Measurements from ENCODE around the gene CD46.
"Not testable (repeated sequence)": the region's sequence is repeated elsewhere in the genome, so short reads cannot be mapped to it uniquely, and the experiment has no call there.

Gene CD46

DNA sequence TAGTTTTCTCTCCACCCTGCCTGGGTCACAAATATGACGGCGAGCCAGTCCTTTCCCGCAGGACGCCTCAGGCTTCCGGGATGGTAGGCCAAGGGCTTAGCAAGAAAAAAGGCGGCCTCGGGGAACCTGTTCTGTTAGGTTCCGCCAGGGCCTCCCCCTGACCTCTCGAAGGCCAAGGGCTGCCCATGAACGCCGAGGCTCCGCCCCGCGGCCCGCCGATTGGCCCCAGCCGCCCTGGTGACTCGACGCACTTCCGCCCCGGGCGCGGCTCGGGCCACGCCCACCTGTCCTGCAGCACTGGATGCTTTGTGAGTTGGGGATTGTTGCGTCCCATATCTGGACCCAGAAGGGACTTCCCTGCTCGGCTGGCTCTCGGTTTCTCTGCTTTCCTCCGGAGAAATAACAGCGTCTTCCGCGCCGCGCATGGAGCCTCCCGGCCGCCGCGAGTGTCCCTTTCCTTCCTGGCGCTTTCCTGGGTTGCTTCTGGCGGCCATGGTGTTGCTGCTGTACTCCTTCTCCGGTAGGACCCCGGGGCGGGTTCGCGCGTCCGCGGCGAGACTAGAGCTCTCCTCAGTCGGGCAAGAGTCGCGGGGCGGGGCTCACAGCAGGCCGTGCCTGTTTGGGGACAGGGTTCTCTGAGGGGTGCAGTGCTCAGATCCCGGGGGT lies at the start of gene CD46:
TSS of gene CD46 (plus strand) at position 265 of the 666 bp plus-strand sequence. CDS start at position 424, 159 bp downstream.
- peak; percentile 97 for DNase-seq

DNA sequence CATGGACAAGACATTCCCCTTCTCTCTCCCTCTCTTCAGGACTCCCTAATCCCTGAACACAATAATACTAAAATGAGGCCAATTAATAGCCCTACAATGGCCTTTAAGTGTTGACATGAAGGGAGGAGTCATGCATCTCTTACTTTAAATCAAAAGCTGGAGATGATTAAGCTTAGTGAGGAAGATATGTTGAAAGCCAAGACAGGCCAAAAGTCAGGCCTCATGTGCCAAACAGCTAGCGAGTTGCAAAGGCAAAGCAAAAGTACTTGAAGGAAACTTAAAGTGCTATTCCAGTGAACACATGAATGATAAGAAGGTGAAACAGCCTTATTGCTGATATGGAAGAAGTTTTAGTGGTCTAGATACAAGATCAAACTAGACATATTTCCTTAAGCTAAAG lies 49.5 kb upstream of the CD46 start:
- DNase-seq, result no peak

DNA sequence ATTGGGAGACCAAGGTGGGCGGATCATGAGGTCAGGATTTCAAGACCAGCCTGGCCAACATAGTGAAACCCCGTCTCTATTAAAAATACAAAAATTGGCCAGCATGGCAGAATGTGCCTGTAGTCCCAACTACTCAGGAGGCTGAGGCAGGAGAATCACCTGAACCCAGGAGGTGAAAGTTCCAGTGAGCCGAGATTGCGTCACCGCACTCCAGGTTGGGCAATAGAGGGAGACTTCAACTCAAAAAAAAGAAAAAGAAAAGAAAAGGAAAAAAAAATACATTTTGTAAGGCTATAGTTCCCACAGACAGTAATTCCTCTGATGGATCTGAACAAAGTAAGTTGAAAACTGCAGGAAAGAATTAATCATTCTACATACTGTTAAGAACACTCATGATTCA lies 48.1 kb upstream of the CD46 start:
- DNase-seq, result no peak

DNA sequence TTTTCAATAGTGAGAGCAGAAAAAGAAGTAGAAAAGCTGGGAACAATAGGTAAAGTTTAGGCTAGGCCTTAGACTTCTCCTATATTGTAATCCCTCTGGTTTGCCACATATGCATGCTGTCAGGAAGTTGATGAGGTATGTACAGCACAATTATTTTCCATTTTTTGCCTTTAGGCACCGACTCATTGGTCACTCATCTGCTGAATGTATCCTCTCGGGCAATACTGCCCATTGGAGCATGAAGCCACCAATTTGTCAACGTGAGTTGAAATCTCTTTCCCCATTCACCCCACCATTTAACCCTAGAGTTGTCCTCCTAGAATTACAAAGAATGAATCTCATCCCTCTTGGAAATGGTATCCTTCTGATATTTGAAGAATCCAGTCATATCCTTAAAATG lies 43.9 kb upstream of the CD46 start:
- DNase-seq, result not testable (repeated sequence)

DNA sequence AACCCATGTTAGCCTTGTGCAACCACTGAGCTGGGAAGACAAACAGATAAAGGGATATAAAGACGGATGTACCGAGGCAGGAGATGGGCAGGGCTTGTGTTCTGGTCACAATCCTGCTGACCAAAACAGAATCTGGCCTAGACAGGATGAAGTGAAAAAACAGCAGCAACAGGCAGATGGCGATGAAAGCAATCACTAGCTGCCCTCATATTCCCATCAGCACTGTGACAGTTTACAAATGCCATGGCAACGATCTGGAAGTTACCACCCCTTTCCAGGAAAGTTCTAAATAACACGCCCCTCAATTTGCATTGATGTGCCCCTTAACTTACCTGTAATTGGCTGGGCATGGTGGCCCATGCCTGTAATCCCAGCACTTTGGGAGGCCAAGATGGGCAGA lies 40.6 kb upstream of the CD46 start:
- DNase-seq, result no peak

DNA sequence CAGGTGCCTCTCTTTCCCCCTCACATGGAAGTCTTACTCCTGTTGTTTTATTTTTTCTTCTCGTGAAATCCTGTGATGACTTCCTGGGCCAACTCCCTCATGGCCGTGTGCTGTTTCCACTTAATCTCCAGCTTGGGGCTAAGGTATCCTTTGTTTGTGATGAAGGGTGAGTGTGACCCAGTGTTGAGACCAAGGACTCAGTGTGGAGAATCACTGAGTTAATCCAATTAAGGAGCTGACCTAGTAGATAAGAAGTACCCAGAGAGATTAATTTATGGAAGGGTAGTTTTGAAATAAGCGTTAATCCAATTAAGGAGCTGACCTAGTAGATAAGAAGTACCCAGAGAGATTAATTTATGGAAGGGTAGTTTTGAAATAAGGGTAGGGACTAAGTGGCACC lies 39.2 kb upstream of the CD46 start:
- DNase-seq, result not testable (repeated sequence)

DNA sequence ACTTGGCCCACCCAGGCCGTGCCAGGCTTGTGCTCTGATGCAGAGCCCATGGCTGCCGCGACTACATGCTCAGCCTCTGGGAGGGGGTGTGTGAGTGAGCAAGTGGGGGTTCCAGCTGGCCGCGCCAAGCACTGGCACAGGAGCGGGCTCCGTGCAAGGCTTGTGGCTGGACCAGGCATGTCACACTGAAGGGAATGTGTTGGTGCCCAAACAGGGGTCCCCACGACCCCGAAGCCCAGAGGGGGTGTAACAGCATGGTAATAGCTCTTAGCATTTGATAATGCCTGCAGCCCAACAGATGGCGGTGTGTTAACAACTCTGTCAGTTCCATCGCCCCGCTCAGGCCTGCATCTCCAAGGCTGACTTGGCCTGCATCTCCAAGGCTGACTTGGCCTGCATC lies 38.3 kb upstream of the CD46 start:
- DNase-seq, result no peak

DNA sequence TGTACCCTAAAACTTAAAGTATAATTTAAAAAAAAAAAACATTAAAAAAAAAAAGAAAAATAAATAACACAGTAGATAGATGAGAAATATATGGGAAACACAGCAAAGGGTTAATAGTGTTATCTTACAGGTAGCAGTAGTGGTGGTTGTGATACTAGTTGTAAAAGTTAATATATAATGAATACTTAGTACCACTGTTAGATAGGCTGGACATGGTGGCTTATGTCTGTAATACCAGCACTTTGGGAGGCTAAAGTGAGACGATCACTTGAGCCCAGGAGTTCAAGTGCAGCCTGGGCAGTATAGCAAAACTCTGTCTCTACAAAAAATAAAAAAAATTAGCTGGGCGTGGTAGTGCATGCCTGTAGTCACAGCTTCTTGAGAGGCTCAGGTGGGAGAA lies 32.6 kb upstream of the CD46 start:
- no peak for DNase-seq

DNA sequence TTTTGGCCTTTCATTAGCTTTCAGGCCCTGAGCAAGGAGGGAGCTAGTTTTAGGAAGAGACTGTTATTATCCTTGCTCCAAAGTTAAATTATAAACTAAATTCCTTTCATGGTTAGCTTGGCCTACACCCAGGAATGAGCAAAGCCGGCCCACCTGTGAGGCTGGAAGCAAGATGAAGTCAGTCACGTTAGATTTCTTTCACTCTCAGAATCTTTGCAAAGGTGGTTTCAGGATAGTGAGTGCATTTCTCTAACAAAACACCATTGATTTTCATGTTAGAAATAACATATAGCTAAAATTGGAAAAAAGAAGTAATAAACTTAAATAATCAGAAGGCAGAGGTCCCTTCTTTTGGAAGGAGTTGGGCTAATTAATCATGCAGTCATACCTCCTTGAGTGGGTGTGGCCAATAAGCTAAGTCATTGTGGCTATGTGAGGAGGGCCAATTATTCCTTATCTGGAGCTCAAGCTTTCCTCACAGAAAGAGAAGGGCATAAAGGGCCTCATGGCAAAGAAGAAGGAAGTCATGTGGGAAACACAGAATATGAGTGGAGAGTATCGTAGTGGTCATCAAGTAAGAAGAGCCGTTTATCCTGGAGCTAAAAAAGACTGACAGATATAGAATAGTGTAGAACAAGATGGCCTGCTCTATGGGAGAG lies 23.5 kb upstream of the CD46 start:
- DNase-seq, result not testable (repeated sequence)

DNA sequence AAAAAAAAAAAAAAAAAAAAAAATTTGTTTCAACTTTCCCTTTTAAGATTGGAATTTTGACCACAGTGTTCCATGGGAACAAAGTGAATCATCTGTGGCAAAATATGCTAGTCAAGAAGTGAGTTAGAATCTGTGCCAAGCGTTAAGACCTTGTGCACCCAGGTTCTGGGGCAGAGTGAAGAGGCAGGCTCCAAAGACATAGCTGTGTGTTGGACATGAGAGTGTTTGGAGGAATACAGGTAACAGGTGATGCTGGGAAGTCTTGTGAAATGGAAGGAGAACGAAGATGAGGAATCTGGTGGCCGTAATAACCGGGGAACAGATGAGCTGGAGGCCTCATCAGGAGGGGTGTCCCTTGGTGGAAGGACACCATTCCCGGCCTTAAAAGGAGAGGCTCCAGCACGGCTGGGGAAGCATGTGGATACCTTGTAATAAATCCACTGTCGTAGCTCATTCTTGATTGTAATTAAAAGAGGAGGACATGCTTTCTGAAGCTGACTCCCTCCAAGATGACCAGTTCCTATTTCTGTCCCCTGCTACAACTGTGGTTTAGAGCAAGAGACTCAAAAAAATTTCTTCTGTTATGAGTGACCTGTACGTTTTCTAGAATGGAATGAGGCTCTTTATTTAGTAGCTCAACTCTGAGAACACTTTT lies 14.2 kb upstream of the CD46 start:
- DNase-seq, result not testable (repeated sequence)

DNA sequence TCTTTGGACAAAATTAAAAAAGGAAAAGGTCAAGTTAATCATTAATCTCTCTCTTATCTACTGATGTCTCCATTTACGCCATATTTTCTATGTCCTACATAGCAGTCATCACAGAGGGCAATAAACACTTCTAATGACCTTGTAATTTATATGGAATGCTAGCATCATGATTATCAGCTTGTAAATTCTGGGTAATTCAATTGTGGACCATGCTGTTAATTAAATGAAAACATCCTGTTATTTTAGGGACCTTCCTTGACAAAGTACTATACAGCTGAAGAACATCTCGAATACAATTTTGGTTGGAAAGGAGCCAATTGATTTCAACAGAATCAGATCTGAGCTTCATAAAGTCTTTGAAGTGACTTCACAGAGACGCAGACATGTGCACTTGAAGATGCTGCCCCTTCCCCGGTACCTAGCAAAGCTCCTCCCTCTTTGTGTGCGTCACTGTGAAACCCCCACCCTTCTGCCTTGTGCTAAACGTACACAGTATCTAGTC lies 13.6 kb upstream of the CD46 start:
- not testable (repeated sequence) for DNase-seq

DNA sequence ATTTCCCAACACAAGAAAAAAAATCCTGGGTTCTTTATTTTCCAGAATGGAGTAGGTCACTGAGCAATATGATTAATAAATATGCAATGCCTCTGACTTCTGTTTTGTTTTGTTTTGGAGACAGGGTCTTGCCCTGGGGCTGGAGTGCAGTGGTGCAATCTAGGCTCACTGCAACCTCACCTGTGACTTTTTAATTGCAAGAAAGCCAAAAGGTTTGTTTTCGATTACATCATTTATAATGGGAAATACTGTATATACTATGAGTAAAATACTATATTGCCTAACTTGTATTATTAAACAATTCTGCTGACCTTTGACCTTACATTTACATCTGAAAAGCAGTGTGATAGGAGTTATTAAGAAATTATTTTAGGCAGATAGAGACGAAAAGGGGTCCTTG lies 11.6 kb upstream of the CD46 start:
- no peak for DNase-seq

DNA sequence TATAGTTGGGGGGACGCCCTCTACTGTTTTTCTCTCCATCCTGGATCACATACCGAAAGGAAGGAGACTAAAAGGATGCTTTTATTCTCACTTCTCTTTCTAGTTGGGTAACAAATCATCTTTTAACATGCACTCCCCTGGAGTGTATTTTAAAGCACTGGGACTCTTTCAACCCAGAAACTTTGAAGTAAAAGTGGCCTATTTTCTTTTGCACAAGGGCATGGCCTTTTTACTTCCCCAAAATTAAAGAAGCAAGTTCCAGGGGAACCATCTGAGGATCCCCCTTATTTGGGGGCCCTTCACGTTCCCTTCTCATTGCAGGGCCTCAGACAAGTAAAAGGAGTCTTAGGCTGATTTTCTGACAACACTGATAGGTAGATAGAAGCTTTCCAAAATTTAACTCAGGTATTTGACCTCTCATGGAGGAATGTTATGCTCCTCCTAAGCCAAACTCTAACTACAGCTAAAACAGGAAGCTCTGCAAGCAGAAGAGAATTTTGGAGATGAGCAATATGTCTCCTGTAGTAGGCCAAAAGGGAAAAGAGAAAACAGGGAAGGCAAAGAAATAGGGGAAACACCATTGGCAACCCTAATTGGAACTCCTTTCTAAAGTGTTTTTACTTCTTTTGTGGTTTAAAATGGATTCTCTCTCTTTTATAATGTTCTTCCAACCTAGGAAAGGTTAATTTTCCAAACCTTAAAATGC lies 8.9 kb upstream of the CD46 start:
- no peak for DNase-seq

DNA sequence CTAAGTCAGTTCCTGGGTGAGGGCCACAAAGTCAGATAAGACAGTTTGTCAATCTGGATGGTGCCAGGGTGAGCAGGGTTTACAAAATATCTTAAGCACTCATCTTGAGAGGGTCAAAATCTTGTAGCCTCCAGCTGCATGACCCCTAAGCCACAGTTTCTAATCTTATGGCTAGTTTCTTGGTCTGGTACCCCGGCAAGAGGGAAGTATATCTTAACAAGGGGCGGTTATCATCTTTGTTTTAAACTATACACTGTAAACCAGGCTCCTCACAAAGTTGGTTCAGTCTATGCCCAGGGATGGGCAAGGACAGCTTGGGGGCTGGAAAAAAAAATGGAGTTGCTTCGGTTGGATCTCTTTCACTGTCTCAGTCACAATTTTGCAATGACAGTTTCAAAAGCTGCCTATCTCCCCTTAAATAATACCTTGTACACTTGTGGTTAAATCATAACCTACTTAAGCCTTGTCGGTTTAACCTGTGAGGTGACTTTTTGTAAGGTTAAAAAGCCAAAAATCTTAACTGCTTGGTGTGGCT lies 7.8 kb upstream of the CD46 start:
- DNase-seq, result no peak

DNA sequence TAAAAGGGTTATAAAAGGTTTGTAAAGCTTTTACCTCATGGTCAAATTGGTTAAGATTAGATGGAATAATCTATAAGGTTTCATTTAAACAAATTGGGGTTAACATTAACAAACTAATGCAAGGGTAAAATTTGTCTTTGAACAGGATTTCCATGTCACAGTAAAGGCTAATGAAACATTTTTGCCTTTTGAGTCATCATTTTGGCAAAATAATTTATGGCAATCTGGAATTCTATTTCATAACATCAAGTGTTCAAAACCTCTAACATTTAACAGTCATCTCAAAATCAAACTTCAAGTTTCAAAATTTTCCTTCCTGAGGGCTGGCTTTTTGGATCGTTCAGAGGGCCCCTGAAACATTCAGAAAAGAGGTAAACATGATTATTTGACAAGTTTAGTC lies 6.6 kb upstream of the CD46 start:
- DNase-seq, result no peak

DNA sequence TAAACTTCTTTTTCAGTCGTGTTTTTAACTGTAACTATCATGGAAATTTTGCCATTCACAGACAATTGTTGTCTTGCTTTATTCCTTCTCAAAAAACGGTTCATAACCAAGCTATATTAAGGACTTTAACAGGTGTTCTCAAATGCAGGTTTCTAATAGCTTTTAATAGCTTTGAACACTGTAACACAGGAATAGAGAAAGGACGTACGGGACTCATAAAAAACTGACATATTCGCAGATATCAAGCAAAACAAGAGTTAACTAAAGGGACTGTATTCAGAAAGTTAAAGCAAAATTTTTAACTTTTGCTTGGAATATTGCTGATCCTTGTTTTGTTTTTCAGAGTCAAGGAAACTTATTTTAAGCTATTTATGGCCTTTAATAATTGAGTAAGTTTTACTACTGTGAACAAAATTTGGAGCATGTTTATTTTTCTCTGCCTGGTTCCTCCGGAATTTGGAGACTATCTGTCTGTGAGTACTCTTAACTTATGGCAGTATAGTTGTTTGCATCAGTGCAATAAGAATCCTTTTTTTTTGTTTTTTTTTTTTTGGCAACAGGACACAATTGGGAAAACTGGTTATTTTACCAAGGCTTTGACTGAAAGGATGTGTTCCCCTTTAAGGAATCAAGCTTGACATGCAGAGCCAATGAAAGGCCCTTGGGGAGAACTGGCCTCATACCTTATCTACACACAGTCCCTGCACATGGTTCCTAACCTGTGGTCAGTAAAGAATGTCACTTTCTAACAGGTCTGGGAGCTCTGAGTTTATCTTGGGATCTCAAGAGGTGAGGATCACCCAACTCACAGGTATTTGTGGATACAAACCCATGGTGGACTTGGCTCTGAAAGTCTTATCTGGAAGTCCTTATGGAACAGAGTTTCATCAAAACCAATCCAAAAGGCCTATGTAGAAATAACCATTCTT lies 5.8 kb upstream of the CD46 start:
- no peak for DNase-seq

DNA sequence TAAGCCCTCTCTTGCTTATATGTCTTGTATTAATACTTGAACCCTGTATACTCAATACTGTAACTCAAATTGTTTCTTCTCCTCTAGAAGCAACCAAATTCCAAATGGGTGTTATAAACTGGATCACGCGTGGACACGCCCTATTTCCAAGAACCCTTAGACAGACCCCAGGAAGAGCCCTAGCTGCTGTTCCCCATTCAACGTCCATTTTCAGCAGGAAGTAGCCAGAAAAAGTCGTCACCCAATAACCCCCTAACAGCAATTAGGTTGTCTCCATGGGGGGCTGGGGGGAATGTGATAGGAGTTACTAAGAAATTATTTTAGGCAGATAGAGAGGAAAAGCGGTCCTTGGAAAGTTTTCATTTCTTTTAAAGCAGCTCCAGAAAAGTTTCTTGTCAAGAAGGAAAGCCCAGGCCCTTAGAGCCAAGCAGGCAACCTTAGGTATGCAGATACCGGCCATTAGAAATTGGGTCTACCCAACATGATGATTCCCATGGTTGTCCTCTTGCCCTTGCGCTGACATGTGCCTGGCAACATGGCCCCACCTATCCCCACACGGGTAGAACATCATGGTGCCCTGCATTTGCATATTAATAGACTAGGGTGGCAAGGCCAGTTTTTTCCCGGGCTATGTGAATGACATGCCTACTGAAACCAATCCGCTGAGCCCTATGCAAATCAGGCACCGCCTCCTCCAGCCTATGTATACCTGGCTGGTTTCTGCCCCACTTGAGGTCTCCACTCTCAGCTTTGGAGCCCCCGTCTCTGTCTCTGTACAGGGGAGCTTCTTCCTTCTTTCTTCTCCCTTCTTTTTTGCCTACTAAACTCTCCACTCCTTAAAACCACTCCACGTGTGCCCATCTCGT lies 4.0 kb upstream of the CD46 start:
- no peak for DNase-seq

DNA sequence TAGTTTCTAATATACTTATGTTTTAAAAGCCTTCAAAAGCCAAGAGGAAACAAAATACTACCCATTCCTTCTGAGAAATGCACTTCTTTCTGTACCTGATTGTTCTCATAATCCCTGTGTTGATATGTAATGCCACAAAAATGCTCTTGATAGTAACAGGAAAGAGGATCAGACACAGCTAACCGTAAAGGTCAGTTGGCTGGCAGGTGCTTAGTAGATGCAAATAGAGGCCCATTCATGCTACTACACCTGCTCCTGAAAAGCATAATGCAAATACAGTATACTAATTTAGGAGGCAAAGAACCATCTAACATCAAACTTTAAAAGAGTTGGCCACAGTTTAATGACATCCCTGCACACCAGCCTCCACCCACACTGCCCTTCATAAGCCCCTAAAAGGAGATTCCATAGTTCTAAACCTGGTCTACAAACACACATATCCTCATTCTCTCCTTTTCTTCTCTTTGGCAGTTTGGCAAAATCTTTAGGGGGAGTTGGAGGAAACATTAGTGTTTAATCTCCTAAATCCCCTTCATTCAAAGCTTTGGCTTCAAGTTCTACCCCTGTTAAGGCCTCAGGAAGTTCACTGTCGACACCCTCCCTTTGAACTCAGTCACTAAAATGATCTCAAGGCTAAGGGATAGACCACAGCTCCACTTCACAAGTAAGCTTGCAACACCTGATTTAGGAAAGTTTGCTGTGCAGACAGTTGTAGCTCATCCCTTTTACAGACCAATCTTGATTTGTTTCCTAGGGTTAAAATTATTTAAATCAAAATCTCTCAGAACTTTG lies 2.9 kb upstream of the CD46 start:
- DNase-seq, result no peak

DNA sequence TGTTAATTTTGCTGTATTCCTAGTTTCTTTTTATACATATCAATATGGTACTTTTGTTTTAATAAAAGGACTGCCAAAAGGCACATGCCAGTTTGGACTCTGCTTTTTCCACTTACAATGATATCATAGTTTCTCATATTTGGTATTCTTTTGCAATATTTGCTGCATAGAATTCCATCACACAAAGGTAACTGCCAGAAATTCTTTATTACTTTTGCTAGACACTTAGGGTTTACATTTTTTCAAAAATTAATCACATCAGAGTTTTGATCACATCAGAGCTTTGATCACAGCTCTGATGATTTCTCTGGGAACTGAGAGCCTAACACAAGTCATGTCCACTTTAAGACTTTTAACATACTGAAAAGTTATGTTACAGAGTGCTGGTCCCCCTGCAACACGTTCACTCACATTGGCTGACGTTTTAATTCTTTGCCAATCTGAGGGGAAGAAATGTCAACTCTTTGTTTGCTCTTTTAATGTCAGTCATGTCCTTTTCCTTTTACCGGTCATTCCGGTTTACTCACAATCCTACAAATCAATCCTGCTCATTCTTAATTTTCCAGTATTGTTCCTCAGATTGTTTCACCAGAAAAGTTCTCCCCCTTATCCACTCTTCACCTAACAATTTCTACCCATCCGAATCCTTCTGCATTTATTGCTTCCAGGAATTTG lies 1.1 kb upstream of the CD46 start:
- DNase-seq, result no peak

DNA sequence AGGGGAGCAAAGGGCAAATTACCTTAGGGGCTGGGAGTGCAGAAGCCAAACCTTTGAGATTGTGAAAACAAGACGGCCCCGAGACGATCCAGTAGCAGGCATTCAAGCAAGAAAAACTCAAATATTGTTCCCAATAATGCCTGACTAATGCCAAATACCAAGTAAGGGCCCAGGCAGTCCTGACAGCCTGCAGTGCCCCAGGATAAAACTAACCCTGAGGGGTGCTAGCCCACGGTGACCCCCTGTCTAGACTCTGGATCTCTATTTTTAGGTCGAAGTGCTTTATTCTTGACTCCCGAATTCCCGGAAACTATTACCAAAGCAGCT lies 428 bp upstream of the CD46 start:
- not testable (repeated sequence) for DNase-seq
